ENCODE data around the gene PLAC9. TPM values are rescaled to one million over a fixed set of nuclear protein-coding genes. Genes with fewer than 3 reads are reported as not detected.

The PLAC9 gene
- total RNA-seq, 4 donors from 2014 or later: 1.3 to 17.4 (median 8.5) TPM

- no peak for TF ChIP-seq CTCF (IDR thresholded peaks at IDR 0.05)
- TF ChIP-seq POLR2A (IDR thresholded peaks at IDR 0.05): no peak
- 59 to 66% methylated on average over 9 of the region's 9 CpGs for WGBS, 2 donors
- intact Hi-C loops (cut with DNase I; ENCODE audit: low total_unique reads): no loop called here
- no peak overlapping the region for H3K4me3 ChIP-seq (ENCODE audit: low read depth, poor library complexity, severe bottlenecking)
- no peak for DNase-seq (ENCODE audit: low spot score in 2 of 2)
Observed at GRCh38 chr10:80159166-80159873, 26.8 kb downstream of the PLAC9 start.

- intact Hi-C loops (cut with DNase I; ENCODE audit: low total_unique reads): no loop called here
- WGBS, 2 donors: 91% methylated on average over 17 of the region's 17 CpGs
- no peak overlapping the region for H3K4me3 ChIP-seq (ENCODE audit: low read depth, poor library complexity, severe bottlenecking)
- DNase-seq (ENCODE audit: low spot score in 2 of 2): no peak
- no peak for TF ChIP-seq POLR2A (IDR thresholded peaks at IDR 0.05)
- no peak for TF ChIP-seq CTCF (IDR thresholded peaks at IDR 0.05)
Observed at GRCh38 chr10:80160361-80161320, 28.1 kb downstream of the PLAC9 start.

GRCh38 chr10:80161321-80162083, 29.0 kb downstream of the PLAC9 start:
- DNase-seq (ENCODE audit: low spot score in 2 of 2): no peak
- no peak for TF ChIP-seq CTCF (IDR thresholded peaks at IDR 0.05)
- TF ChIP-seq POLR2A (IDR thresholded peaks at IDR 0.05): no peak
- no peak overlapping the region for H3K4me3 ChIP-seq (ENCODE audit: low read depth, poor library complexity, severe bottlenecking)
- WGBS, 2 donors: 78 to 82% methylated on average over 21 of the region's 21 CpGs
- intact Hi-C loops (cut with DNase I; ENCODE audit: low total_unique reads): no loop called here

- intact Hi-C loops (cut with DNase I; ENCODE audit: low total_unique reads): no loop called here
- WGBS, 2 donors: 9 to 47% methylated on average over 8 of the region's 8 CpGs
- TF ChIP-seq CTCF (IDR thresholded peaks at IDR 0.05) (no peak), POLR2A (IDR thresholded peaks at IDR 0.05) (no peak)
- no peak for DNase-seq (ENCODE audit: low spot score in 2 of 2)
- H3K4me3 ChIP-seq (ENCODE audit: low read depth, poor library complexity, severe bottlenecking): no peak overlapping the region
Observed at GRCh38 chr10:80163741-80164341, 31.3 kb downstream of the PLAC9 start.

- WGBS, 2 donors: 79 to 89% methylated on average over 7 of the region's 7 CpGs
- DNase-seq (ENCODE audit: low spot score in 2 of 2): no peak
- intact Hi-C loops (cut with DNase I; ENCODE audit: low total_unique reads): no loop called here
- H3K4me3 ChIP-seq (ENCODE audit: low read depth, poor library complexity, severe bottlenecking): no peak overlapping the region
- no peak for TF ChIP-seq POLR2A (IDR thresholded peaks at IDR 0.05)
- no peak for TF ChIP-seq CTCF (IDR thresholded peaks at IDR 0.05)
Observed at GRCh38 chr10:80164596-80164995, 32.1 kb downstream of the PLAC9 start.

All from lower leg skin (tissue), 4 donors.